GM12801 (cell line): ENCODE results near the gene TAS1R3.

Experiments used
- TF ChIP-seq, protein P1 (sequence below): IDR thresholded peaks from one replicate; pipeline ENCODE4 v1.5.1; 2011; ENCODE audit warnings: control low read depth; ENCODE audit not compliant: insufficient read length; ENCODE audit errors: extremely low read depth

TAS1R3 gene

DNA sequence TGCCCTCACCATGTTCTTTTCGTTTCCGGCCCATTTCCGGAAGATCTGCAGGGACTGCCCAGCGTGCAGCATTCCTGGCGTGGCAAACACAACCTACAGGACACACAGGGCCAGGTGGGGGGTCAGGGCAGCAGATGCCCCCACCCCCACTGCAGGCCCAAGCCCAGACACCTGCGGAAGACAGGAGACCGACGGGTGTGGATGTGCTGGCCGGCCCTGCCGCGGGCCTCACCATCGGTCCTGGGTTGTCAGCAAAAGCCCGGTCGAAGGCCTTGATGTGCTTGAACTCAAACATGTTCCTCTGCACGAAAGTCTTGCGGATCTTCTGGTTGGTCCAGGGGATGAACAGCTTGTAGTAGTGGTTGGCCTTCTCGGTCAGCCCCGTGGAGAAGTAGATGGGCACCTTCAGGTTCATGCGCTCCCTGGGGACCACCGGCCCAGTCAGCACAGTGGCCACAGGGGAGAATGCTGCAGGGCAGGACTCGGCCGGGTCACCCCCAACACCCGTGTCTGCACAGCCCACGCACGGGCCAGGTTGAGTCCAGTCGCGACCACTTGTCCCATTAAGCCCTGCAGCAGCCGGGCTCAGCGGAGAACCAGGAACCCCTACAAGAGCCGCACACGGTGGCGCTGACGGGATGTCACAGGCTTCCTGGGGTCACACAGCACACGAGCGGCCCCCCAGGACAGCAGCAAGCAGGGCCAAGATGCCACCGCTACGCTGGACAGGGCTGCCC lies 17.4 kb upstream of the TAS1R3 start:
- TF ChIP-seq, protein P1, sequence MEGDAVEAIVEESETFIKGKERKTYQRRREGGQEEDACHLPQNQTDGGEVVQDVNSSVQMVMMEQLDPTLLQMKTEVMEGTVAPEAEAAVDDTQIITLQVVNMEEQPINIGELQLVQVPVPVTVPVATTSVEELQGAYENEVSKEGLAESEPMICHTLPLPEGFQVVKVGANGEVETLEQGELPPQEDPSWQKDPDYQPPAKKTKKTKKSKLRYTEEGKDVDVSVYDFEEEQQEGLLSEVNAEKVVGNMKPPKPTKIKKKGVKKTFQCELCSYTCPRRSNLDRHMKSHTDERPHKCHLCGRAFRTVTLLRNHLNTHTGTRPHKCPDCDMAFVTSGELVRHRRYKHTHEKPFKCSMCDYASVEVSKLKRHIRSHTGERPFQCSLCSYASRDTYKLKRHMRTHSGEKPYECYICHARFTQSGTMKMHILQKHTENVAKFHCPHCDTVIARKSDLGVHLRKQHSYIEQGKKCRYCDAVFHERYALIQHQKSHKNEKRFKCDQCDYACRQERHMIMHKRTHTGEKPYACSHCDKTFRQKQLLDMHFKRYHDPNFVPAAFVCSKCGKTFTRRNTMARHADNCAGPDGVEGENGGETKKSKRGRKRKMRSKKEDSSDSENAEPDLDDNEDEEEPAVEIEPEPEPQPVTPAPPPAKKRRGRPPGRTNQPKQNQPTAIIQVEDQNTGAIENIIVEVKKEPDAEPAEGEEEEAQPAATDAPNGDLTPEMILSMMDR, result no peak

DNA sequence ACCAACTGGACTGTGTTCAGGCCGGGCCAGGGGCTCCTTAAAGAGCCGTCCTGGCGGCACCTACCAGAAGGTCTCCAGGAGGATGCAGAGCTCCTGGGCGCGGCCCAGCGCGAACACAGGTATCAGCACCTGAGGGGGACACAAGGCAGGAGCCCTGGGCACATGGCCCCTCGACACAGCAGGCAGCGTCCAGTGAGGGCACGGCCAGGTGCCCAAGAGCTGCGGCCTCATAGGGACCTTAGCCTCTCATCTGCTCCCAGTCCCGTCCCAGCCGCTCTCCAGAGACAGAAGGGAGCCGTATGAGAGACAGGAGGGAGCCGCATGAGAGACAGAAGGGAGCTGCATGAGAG lies 16.9 kb upstream of the TAS1R3 start:
- TF ChIP-seq, protein P1, result no peak

DNA sequence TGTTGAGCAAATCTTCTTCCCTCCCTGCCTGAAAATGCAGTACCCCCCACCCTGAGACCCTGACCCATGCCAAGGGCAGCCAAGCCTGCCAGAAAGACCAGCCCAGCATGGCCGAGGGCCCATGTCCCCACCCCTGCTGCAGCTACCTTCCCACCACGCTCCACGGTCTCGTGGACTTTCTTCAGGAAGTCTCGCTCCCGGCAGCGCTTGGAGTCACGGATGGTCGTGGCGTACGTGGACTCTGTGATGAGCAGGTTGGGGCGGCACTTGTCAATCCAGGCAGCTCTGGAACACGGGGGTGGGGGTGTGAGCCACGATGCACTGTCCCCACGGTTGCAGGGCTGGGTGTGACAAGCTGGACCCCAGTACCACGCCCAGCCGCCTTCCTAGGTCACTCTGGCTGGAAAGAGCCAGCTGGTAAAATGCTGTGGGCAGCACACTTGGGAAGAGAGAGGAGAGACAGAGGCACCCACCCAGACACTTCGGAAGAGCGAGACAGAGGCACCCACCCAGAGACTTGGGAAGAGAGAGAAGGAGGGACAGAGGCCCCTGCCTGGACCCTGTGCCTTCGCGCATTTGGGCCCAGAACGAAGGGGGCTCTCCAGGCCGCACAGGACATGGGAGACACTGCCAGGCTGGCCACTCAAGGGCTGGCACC lies 16.3 kb upstream of the TAS1R3 start:
- TF ChIP-seq, protein P1, result no peak

DNA sequence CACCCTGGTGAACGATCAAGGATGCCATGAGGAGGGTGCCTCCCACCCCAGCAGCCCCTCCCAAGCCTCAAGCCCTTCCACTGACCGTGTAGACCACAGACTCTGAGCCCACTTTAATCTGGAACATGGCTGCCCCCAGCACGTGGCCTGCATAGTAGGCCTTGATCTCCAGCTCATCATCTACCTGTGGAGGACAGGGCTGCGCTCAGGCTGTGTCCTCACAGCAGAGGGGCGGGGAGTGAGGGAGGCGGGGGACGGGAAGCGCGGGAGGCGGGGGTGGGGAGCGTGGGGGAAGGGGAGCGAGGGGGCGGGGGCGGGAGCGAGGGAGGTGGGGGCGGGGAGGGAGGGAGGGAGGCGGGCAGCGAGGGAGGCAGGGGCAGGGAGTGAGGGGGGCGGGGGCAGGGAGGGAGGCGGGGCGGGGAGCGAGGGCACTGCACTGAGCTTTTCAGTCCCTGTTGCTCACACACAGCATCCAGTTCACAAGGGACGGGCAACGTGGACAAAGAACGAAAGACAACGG lies 15.6 kb upstream of the TAS1R3 start:
- TF ChIP-seq, protein P1, result no peak

DNA sequence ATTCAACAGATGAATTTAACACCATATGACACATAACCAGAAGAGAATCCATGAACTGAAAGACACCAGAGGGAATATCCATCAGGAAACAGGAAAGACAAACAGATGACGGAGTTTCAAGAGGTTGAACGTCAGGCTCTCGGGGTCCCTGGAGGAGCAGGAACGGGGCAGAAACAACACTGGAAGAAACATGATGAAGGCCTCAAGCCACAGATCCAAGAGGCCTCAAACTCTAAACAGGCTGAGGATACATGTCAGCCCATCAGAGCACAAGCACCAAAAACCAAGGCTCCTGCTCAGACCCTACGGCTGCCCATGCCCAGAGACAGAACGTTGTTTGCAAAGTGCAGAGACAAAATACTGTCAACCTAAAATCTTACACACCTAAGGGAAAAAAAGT lies 13.7 kb upstream of the TAS1R3 start:
- TF ChIP-seq, protein P1, result no peak

DNA sequence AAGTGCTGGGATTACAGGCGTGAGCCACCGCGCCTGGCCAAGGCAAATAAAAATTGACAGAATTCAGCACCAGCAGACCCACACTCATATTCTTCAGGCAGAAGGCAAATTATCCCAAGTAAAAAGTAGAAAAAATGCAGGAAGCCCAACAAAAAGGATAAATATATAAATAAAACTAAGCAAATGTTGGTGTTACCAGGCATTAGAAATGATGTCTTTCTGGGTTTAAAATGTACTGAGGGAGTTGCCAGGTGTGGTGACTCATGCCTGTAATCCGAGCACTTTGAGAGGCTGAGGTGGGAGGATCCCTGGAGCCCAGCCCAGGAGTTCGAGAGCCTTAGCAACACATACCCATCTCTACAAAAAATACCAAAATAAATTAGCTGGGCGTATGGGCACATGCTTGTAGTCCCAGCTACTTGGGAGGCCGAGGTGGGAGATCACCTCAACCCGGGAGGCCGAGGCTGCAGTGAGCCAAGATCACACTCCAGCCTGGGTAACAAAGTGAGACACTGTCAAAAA lies 12.9 kb upstream of the TAS1R3 start:
- TF ChIP-seq, protein P1, result no peak

DNA sequence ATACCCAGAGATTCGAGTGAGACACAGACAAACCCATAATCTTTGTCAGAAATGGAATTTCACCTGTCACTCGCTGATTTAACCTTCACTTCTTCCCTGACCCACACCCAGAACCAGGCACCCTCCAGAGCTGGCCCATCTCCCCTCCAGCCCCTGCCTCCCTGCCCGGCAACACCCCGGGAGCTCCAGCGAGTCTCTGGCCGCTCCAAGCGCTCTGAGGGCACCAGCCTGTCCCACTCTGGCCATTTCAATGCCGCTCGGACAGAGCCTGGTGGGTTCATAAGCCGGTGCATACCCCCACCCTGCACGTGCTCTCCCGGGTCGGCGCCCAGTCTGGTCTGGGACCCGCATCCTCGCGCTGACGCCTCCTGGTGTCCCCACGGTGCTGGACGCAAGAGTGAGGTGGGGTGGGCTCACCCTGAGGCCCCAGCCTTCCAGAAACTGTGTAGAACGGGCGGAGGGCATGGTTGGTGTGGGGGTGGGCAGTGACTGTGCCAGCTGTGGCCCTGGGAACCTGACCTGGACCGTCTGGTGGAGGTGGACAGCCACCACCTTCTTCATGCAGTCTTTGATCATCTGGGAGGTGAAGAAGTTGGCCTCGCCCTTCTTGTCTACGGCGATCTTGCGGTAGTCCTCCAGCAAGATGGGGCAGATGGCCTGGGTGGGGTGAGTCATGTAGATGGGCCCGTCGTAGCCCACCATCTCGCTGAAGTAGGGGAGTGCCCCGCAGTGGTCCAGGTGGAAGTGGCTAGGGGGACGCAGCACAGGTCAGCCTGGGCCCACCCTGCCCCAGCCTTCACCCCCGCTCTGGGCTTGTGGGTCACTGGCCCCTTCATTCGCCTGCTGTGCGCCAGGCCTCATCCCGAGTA lies 12.1 kb upstream of the TAS1R3 start:
- TF ChIP-seq, protein P1, result no peak
